Measurements from ENCODE around the gene UBE2G2. TPM values are rescaled to one million over a fixed set of nuclear protein-coding genes. Genes with fewer than 3 reads are reported as not detected.
A peak's percentile ranks its signal among the peaks of the same experiment; 100 is the strongest.

UBE2G2 gene
- total RNA-seq, 1 experiment from 2014 or later, result 159 TPM

- Histone ChIP-seq H3K4me3 (ENCODE audit: low read length) (no peak overlapping the region), H3K79me2 (ENCODE audit: low read length) (no peaks in the 10 kb centered on the region), H3K9me3 (ENCODE audit: low read length) (no peaks in the 10 kb centered on the region), H3K27me3 (ENCODE audit: low read length) (no peaks in the 10 kb centered on the region), H3K4me2 (ENCODE audit: low read length) (no peak overlapping the region), H2AFZ (ENCODE audit: low read length) (no peak overlapping the region), H3K36me3 (ENCODE audit: low read depth, low read length) (no peaks in the 10 kb centered on the region), H3F3A (ENCODE audit: low read length, unreplicated experiment) (peaks cover 6% of the 10 kb centered on the region), H3K9me2 (replicated peaks; ENCODE audit: low read length) (no peaks in the 10 kb centered on the region), H4K20me1 (ENCODE audit: low read length) (no peaks in the 10 kb centered on the region), H3K4me1 (ENCODE audit: insufficient read depth, low read length) (peaks cover 18% of the 10 kb centered on the region), H3K27ac (ENCODE audit: low read length) (no peak overlapping the region), H3K9ac (ENCODE audit: low read length) (no peak overlapping the region)
- peak; percentile 39 for DNase-seq
- TF ChIP-seq EZH2phosphoT487 (IDR thresholded peaks at IDR 0.05; ENCODE audit: borderline replicate concordance, low read length), result no peak
- TF ChIP-seq CTCF (conservative IDR thresholded peaks at IDR 0.05; ENCODE audit: low read depth, low read length), result peak; percentile 66
- POLR2A ChIA-PET (ENCODE audit: unreplicated experiment), result no interaction called here
- BruUV-seq (replicated peaks), result no TSS peak
- intact Hi-C loops (cut with micrococcal nuclease), result no loop called here
- no peak for ATAC-seq
- CTCF ChIA-PET, result interaction anchor here (0.6 to 0.7 kb wide), 2 partner anchors 225 to 422 kb away, joined by 5 to 9 read pairs; partner anchors contain the start of gene CFAP410
These were observed 40.5 kb downstream of the UBE2G2 start for GRCh38 chr21:44761011-44761729.

GRCh38 chr21:44760376-44760775, 41.2 kb downstream of the UBE2G2 start:
- no peak overlapping the region for H2AFZ ChIP-seq (ENCODE audit: low read length)
- no peaks in the 10 kb centered on the region for H3K36me3 ChIP-seq (ENCODE audit: low read depth, low read length)
- POLR2A ChIA-PET (ENCODE audit: unreplicated experiment), result no interaction called here
- DNase-seq, result no peak
- peaks cover 11% of the 10 kb centered on the region for H3K4me1 ChIP-seq (ENCODE audit: insufficient read depth, low read length)
- no peak overlapping the region for H3K27ac ChIP-seq (ENCODE audit: low read length)
- TF ChIP-seq EZH2 (IDR thresholded peaks at IDR 0.05; ENCODE audit: low read length, unreplicated experiment) (no peak), CTCF (conservative IDR thresholded peaks at IDR 0.05; ENCODE audit: low read depth, low read length) (no peak), EZH2phosphoT487 (IDR thresholded peaks at IDR 0.05; ENCODE audit: borderline replicate concordance, low read length) (no peak)
- H3K9me2 ChIP-seq (replicated peaks; ENCODE audit: low read length), result no peaks in the 10 kb centered on the region
- H3K27me3 ChIP-seq (ENCODE audit: low read length), result no peaks in the 10 kb centered on the region
- H3K4me2 ChIP-seq (ENCODE audit: low read length), result no peak overlapping the region
- no peak for ATAC-seq
- no TSS peak for BruUV-seq (replicated peaks)
- H3K4me3 ChIP-seq (ENCODE audit: low read length), result no peak overlapping the region
- no peaks in the 10 kb centered on the region for H3K9me3 ChIP-seq (ENCODE audit: low read length)
- intact Hi-C loops (cut with micrococcal nuclease), result no loop called here
- H3F3A ChIP-seq (ENCODE audit: low read length, unreplicated experiment), result no peaks in the 10 kb centered on the region
- H4K20me1 ChIP-seq (ENCODE audit: low read length), result no peaks in the 10 kb centered on the region
- H3K9ac ChIP-seq (ENCODE audit: low read length), result no peak overlapping the region
- CTCF ChIA-PET, result no interaction called here
- H3K79me2 ChIP-seq (ENCODE audit: low read length), result no peaks in the 10 kb centered on the region

- DNase-seq (no peak), ATAC-seq (no peak)
- Histone ChIP-seq H3K79me2 (ENCODE audit: low read length) (no peaks in the 10 kb centered on the region), H3K9ac (ENCODE audit: low read length) (no peak overlapping the region), H3K27me3 (ENCODE audit: low read length) (no peaks in the 10 kb centered on the region), H3F3A (ENCODE audit: low read length, unreplicated experiment) (no peaks in the 10 kb centered on the region), H3K9me2 (replicated peaks; ENCODE audit: low read length) (no peaks in the 10 kb centered on the region), H4K20me1 (ENCODE audit: low read length) (no peaks in the 10 kb centered on the region), H3K27ac (ENCODE audit: low read length) (no peak overlapping the region), H3K36me3 (ENCODE audit: low read depth, low read length) (no peaks in the 10 kb centered on the region), H3K4me3 (ENCODE audit: low read length) (no peak overlapping the region), H2AFZ (ENCODE audit: low read length) (no peak overlapping the region), H3K4me1 (ENCODE audit: insufficient read depth, low read length) (peaks cover 11% of the 10 kb centered on the region), H3K9me3 (ENCODE audit: low read length) (no peaks in the 10 kb centered on the region), H3K4me2 (ENCODE audit: low read length) (no peak overlapping the region)
- BruUV-seq (replicated peaks), result no TSS peak
- ChIA-PET CTCF (no interaction called here), POLR2A (ENCODE audit: unreplicated experiment) (no interaction called here)
- TF ChIP-seq EZH2 (IDR thresholded peaks at IDR 0.05; ENCODE audit: low read length, unreplicated experiment), result no peak
- TF ChIP-seq CTCF (conservative IDR thresholded peaks at IDR 0.05; ENCODE audit: low read depth, low read length), result no peak
- no peak for TF ChIP-seq EZH2phosphoT487 (IDR thresholded peaks at IDR 0.05; ENCODE audit: borderline replicate concordance, low read length)
- intact Hi-C loops (cut with micrococcal nuclease), result no loop called here
These were observed 41.9 kb downstream of the UBE2G2 start for GRCh38 chr21:44759628-44760285.
